Measurements from ENCODE around the gene ALDH1A3. TPM values are rescaled to one million over a fixed set of nuclear protein-coding genes. Genes with fewer than 3 reads are reported as not detected.

ALDH1A3 gene
- polyA plus RNA-seq, 1 experiment: 1.1 TPM

- Histone ChIP-seq H3K36me3 (ENCODE audit: control insufficient read depth, insufficient read depth, low read length) (no peaks in the 10 kb centered on the region), H3K4me3 (ENCODE audit: low read depth, low read length) (no peak overlapping the region), H3K27me3 (ENCODE audit: control insufficient read depth, insufficient read depth, low read length) (peaks cover 19% of the 10 kb centered on the region)
- no peak for DNase-seq (ENCODE audit: low read depth)
- CTCF ChIA-PET: interaction anchor here (0.7 to 5.1 kb wide), 8 partner anchors 10 to 250 kb away, joined by 3 to 30 read pairs (median 4); no protein-coding TSS in a partner anchor
- TF ChIP-seq CTCF (IDR thresholded peaks at IDR 0.05; ENCODE audit: insufficient read depth, low read depth, low read length): no peak
- POLR2A ChIA-PET: no interaction called here
Observed at GRCh38 chr15:100875495-100875894, 4.1 kb upstream of the ALDH1A3 start.

DNA sequence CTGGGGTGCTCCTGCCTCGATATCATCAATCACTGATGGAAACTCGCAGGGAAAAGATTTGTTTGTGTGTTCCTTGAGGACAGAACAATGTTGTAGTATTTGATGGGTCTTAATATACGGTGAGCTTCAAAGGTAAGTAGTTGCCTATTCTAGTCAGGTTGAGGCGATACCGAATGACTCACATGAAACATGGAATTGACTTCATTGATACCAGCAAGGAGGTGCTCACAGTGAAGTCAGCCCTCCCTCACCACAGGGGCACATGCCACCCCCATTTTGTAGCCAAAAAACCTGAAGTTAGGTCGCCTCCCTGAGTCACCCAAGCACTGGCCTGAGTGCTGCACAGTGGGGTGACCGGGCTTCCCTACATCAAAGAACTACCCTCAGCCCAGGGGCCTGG lies 3.7 kb upstream of the ALDH1A3 start:
- Histone ChIP-seq H3K4me3 (ENCODE audit: low read depth, low read length) (no peak overlapping the region), H3K27me3 (ENCODE audit: control insufficient read depth, insufficient read depth, low read length) (peaks cover 22% of the 10 kb centered on the region), H3K36me3 (ENCODE audit: control insufficient read depth, insufficient read depth, low read length) (no peaks in the 10 kb centered on the region)
- no peak for DNase-seq (ENCODE audit: low read depth)
- POLR2A ChIA-PET: no interaction called here
- no peak for TF ChIP-seq CTCF (IDR thresholded peaks at IDR 0.05; ENCODE audit: insufficient read depth, low read depth, low read length)
- CTCF ChIA-PET: interaction anchor here (0.7 to 5.1 kb wide), 5 partner anchors 11 to 250 kb away, joined by 3 to 30 read pairs (median 3); no protein-coding TSS in a partner anchor

GRCh38 chr15:100877551-100877950 lies 2.1 kb upstream of the ALDH1A3 start:
- POLR2A ChIA-PET: no interaction called here
- no peak for DNase-seq (ENCODE audit: low read depth)
- H3K36me3 ChIP-seq (ENCODE audit: control insufficient read depth, insufficient read depth, low read length): no peaks in the 10 kb centered on the region
- no peak overlapping the region for H3K4me3 ChIP-seq (ENCODE audit: low read depth, low read length)
- H3K27me3 ChIP-seq (ENCODE audit: control insufficient read depth, insufficient read depth, low read length): peaks cover 28% of the 10 kb centered on the region
- CTCF ChIA-PET: interaction anchor here (0.7 to 5.1 kb wide), 8 partner anchors 9 to 253 kb away, joined by 3 to 30 read pairs (median 4); no protein-coding TSS in a partner anchor
- TF ChIP-seq CTCF (IDR thresholded peaks at IDR 0.05; ENCODE audit: insufficient read depth, low read depth, low read length): no peak

DNA sequence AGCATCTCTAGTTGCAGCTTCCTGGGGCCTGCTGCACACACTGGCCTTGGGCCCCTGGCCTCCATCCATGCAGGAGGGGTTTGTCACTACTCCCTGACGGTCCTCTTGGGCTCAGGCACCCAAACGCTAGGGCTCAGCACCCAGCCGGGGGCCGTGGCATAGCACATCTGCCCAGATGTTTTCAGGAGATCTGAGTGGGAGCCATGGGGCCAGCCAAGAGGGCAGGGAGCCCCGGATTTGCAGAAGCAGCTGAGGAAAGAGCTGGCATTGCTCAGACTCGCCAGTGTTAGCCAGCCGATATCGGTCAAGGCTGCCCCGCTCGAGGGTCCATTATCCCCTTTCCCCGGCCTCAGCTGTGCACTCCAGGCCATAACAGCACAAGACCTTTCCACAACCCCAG lies 1.5 kb upstream of the ALDH1A3 start:
- peaks cover 28% of the 10 kb centered on the region for H3K27me3 ChIP-seq (ENCODE audit: control insufficient read depth, insufficient read depth, low read length)
- no peak for DNase-seq (ENCODE audit: low read depth)
- CTCF ChIA-PET: interaction anchor here (1.2 to 5.1 kb wide), 8 partner anchors 9 to 253 kb away, joined by 3 to 30 read pairs (median 5); partner anchors contain the start of gene LRRK1
- no peak for TF ChIP-seq CTCF (IDR thresholded peaks at IDR 0.05; ENCODE audit: insufficient read depth, low read depth, low read length)
- H3K36me3 ChIP-seq (ENCODE audit: control insufficient read depth, insufficient read depth, low read length): no peaks in the 10 kb centered on the region
- POLR2A ChIA-PET: no interaction called here
- H3K4me3 ChIP-seq (ENCODE audit: low read depth, low read length): no peak overlapping the region

GRCh38 chr15:100878648-100879047 lies 983 bp upstream of the ALDH1A3 start:
- Histone ChIP-seq H3K4me3 (ENCODE audit: low read depth, low read length) (no peak overlapping the region), H3K27me3 (ENCODE audit: control insufficient read depth, insufficient read depth, low read length) (peaks cover 28% of the 10 kb centered on the region), H3K36me3 (ENCODE audit: control insufficient read depth, insufficient read depth, low read length) (no peaks in the 10 kb centered on the region)
- ChIA-PET POLR2A (no interaction called here), CTCF (interaction anchor here (1.2 to 5.1 kb wide), 8 partner anchors 9 to 254 kb away, joined by 3 to 30 read pairs (median 5); partner anchors contain the start of gene LRRK1)
- DNase-seq (ENCODE audit: low read depth): no peak
- no peak for TF ChIP-seq CTCF (IDR thresholded peaks at IDR 0.05; ENCODE audit: insufficient read depth, low read depth, low read length)

Measured in BJ (cell line).